HepG2 (cell line): ENCODE data around the gene RGS6. TPM values are rescaled to one million over a fixed set of nuclear protein-coding genes. Genes with fewer than 3 reads are reported as not detected.

Experiments
- ATAC-seq: fragments of 200-7000 bp; cut with Tn5 transposase; 3 replicates; pipeline ENCODE4 v1.9.1; 2020; ENCODE audit warnings: mild to moderate bottlenecking, moderate library complexity
- BruUV-seq: library from RNA; stranded (reverse); fragments of 400-500 nt; replicated peaks from 2 replicates; lab custom pipeline; 2021; lab: Mats Ljungman, UMichigan
- CTCF ChIA-PET: fragments of 300-600 bp; formaldehyde crosslinking; extraction: SDS; loops from one replicate; lab custom pipeline; 2021; ENCODE audit warnings: low total read pairs, inconsistent platforms, low intra/inter-chr PET ratio; lab: Yijun Ruan, JAX
- POLR2A ChIA-PET: fragments of 350-600 bp; sonication (Branson Sonifier 250); formaldehyde crosslinking; loops from one replicate; lab custom pipeline; 2020; ENCODE audit warnings: antibody characterized with exemption, inconsistent platforms; lab: Yijun Ruan, JAX
- DNase-seq: peaks from one replicate; pipeline ENCODE4 v3.0.0-alpha.2; 2015; ENCODE audit warnings: low spot score
- FAIRE-seq: peaks from 3 replicates; lab custom pipeline; 2011; peaks lifted over from hg19 to GRCh38; lab: Jason Lieb, UNC
- H2AFZ ChIP-seq: one replicate; pipeline ENCODE4 v1.6.1; 2011; ENCODE audit warnings: low read length, inconsistent platforms
- H3K27ac ChIP-seq: fragments of 300-600 bp; 3 replicates; pipeline ENCODE4 v1.8.0; 2011; ENCODE audit warnings: mixed run types, mild to moderate bottlenecking, mixed read lengths, low read length, inconsistent platforms; ENCODE audit not compliant: insufficient read depth; ENCODE audit errors: extremely low read length
- H3K27me3 ChIP-seq, 2 experiments: fragments of 200-600 bp in 1 of 2; 2 replicates in 1 of 2; 3 replicates in 1 of 2; pipeline versions ENCODE4 v1.6.0 to v1.8.0; 2011; ENCODE audit warnings: low read length in 2 of 2, mild to moderate bottlenecking in 2 of 2, moderate library complexity in 2 of 2, inconsistent platforms in 1 of 2; ENCODE audit not compliant: insufficient read depth in 2 of 2, control insufficient read depth in 1 of 2
- H3K36me3 ChIP-seq, 2 experiments: fragments of 200-600 bp in 1 of 2; replicated peaks in 1 of 2; 2 replicates in 1 of 2; 3 replicates in 1 of 2; pipeline versions ENCODE4 v1.5.1 to v1.8.0; 2011; ENCODE audit warnings: low read length in 2 of 2, inconsistent platforms in 1 of 2; ENCODE audit not compliant: insufficient read depth in 2 of 2, control insufficient read depth in 1 of 2
- H3K4me1 ChIP-seq: 2 replicates; pipeline ENCODE4 v1.5.1; 2012; ENCODE audit warnings: low read length, inconsistent platforms; ENCODE audit not compliant: insufficient read depth
- H3K4me2 ChIP-seq: 2 replicates; pipeline ENCODE4 v1.6.0; 2011; ENCODE audit warnings: low read depth, low read length, inconsistent platforms
- H3K4me3 ChIP-seq, 3 experiments: fragments of 200-600 bp in 1 of 3; sonication (generic), shearing (Covaris generic) in 1 of 3; replicated peaks in 1 of 3; 2 replicates each; pipeline ENCODE4 v1.5.1; 2011 to 2016; ENCODE audit warnings: low read length in 3 of 3, inconsistent platforms in 2 of 3, low read depth in 2 of 3, mild to moderate bottlenecking in 2 of 3, control low read depth in 1 of 3, mixed read lengths in 1 of 3; ENCODE audit not compliant: insufficient read depth in 1 of 3
- H3K79me2 ChIP-seq: one replicate; pipeline ENCODE4 v1.6.1; 2011; ENCODE audit warnings: low read length, inconsistent platforms; ENCODE audit not compliant: insufficient read depth
- H3K9ac ChIP-seq: 2 replicates; pipeline ENCODE4 v1.6.0; 2011; ENCODE audit warnings: mild to moderate bottlenecking, low read depth, low read length, inconsistent platforms; ENCODE audit not compliant: insufficient read depth
- H3K9me3 ChIP-seq: 2 replicates; pipeline ENCODE4 v1.5.1; 2012; ENCODE audit warnings: mild to moderate bottlenecking, low read length
- H4K20me1 ChIP-seq: 2 replicates; pipeline ENCODE4 v1.6.0; 2011; ENCODE audit warnings: inconsistent platforms, mild to moderate bottlenecking, low read length, moderate library complexity; ENCODE audit not compliant: insufficient read depth
- JARID2 ChIP-seq: sonication (generic); formaldehyde crosslinking; IDR thresholded peaks from 2 replicates; pipeline ENCODE4 v1.8.1; 2023; ENCODE audit warnings: missing genetic modification reagents, inconsistent platforms; ENCODE audit not compliant: insufficient replicate concordance
- KDM5B ChIP-seq: sonication (generic); formaldehyde crosslinking; IDR thresholded peaks from 2 replicates; pipeline ENCODE4 v1.4.0; 2020; ENCODE audit warnings: missing genetic modification reagents, mild to moderate bottlenecking, borderline replicate concordance
- MTF2 ChIP-seq: sonication (generic); formaldehyde crosslinking; IDR thresholded peaks from 2 replicates; pipeline ENCODE4 v1.5.0; 2020; ENCODE audit warnings: missing genetic modification reagents, borderline replicate concordance
- MXD4 ChIP-seq: IDR thresholded peaks from 2 replicates; pipeline ENCODE4 v1.6.1; 2016; ENCODE audit warnings: mild to moderate bottlenecking, missing biosample characterization, missing genetic modification reagents
- NFATC3 ChIP-seq: sonication (generic); formaldehyde crosslinking; IDR thresholded peaks from 2 replicates; pipeline ENCODE4 v1.5.1; 2020; ENCODE audit warnings: mild to moderate bottlenecking, missing genetic modification reagents
- NFYB ChIP-seq: sonication (generic); formaldehyde crosslinking; IDR thresholded peaks from 2 replicates; pipeline ENCODE4 v1.4.0; 2020; ENCODE audit warnings: missing genetic modification reagents
- PRMT3 ChIP-seq: sonication (generic); formaldehyde crosslinking; IDR thresholded peaks from 2 replicates; pipeline ENCODE4 v1.8.1; 2022; ENCODE audit warnings: low read depth, mild to moderate bottlenecking, moderate library complexity, missing genetic modification reagents, borderline replicate concordance
- TEAD3 ChIP-seq: optimal IDR thresholded peaks from 2 replicates; pipeline ENCODE3; 2016; ENCODE audit warnings: borderline replicate concordance
- ZNF230 ChIP-seq: sonication (generic); formaldehyde crosslinking; IDR thresholded peaks from 2 replicates; pipeline ENCODE4 v1.4.0; 2020; ENCODE audit warnings: mild to moderate bottlenecking, missing genetic modification reagents
- WGBS: methylation state at CpG from one replicate; pipeline ENCODE4 v1.1.6; 2017; ENCODE audit warnings: low lambda C conversion rate; 5-methylcytosine and 5-hydroxymethylcytosine counted together
- in situ Hi-C: cut with HindIII; loops from 2 replicates; pipeline ENCODE4 v1.10.0; 2017; ENCODE audit warnings: low pct_unique_long_range_greater_than_20kb; ENCODE audit not compliant: extremely low pct_ligation_motif_present
- intact Hi-C: fragments of 100-400 bp; cut with micrococcal nuclease; formaldehyde crosslinking; loops from one replicate; pipeline ENCODE4 v1.10.0; 2022; ENCODE audit not compliant: unreplicated experiment
- polyA plus RNA-seq, 8 experiments: library from polyadenylated mRNA; depleted of rRNA in 3 of 8; stranded (reverse) in 7 of 8; unstranded in 1 of 8; fragments of >200 nt; fragmentation: Illumina TruSeq in 4 of 8; extraction: Trizol in 4 of 8; gene quantifications; 2 replicates each; pipeline versions ENCODE4 v1.2.1 to v1.2.3, GENCODE V29; 2011 to 2016; ENCODE audit warnings: low read depth in 4 of 8, missing spikeins in 1 of 8, mixed read lengths in 1 of 8; ENCODE audit not compliant: insufficient read depth in 1 of 8
- total RNA-seq, 5 experiments: library from RNA; depleted of rRNA; stranded (reverse); fragments of >200 nt; fragmentation: Illumina TruSeq; extraction: Trizol; gene quantifications; 2 replicates each; pipeline ENCODE4 v1.2.3, GENCODE V29; 2016; ENCODE audit warnings: low read depth in 1 of 5
- TF ChIP-seq, protein P1 (sequence below): sonication (generic); formaldehyde crosslinking; IDR thresholded peaks from 2 replicates; pipeline ENCODE4 v1.5.0; 2020; ENCODE audit warnings: mild to moderate bottlenecking, missing genetic modification reagents, moderate library complexity
- TF ChIP-seq, protein P2 (sequence below): IDR thresholded peaks from 2 replicates; pipeline ENCODE4 v1.6.1; 2016
- TF ChIP-seq, protein P3 (sequence below): sonication (generic); formaldehyde crosslinking; IDR thresholded peaks from 2 replicates; pipeline ENCODE4 v1.4.0; 2020; ENCODE audit warnings: mild to moderate bottlenecking, missing genetic modification reagents
- TF ChIP-seq, protein P4 (sequence below), 2 experiments: sonication (generic) in 1 of 2; formaldehyde crosslinking in 1 of 2; IDR thresholded peaks; 2 replicates each; pipeline versions ENCODE4 v1.6.1 to v1.9.0; 2014 to 2022; ENCODE audit warnings: antibody characterized with exemption in 1 of 2, borderline replicate concordance in 1 of 2, inconsistent platforms in 1 of 2, low read depth in 1 of 2, missing genetic modification reagents in 1 of 2
- TF ChIP-seq, protein P5 (sequence below): sonication (generic); formaldehyde crosslinking; conservative IDR thresholded peaks from 2 replicates; pipeline ENCODE4 v1.4.0; 2020; ENCODE audit warnings: missing genetic modification reagents

RGS6 gene
- total and polyA plus RNA-seq, 2 of the 13 experiments (the other 11 are each of a cell fraction or from before 2014, with no cell fraction given) = not detected

DNA sequence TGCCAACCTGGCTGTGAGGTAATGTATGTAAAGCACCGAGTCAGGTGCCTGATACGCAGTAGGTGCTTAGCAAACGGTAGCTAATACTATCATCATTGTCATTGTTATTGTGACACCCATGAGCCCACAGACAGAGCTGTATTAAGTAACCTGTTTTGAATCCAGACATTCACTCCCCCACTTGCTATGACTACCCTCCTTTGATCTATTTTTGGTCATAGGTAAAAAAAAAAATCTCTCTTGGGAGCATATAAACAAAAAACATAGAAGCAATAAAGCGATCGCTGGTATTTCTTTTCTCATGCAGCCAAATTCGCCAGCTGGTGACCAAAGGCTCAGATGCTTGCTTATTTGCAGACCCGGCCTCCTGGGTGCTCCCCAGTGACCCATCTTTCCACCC lies 631.4 kb downstream of the RGS6 start:
- 2% methylated on average over 7 of the region's 7 CpGs for WGBS
- no peaks in the 10 kb centered on the region for H3K36me3 ChIP-seq
- no TSS peak for BruUV-seq
- peaks cover 5 to 44% of the 10 kb centered on the region in 2 experiments for H3K27me3 ChIP-seq
- ChIA-PET POLR2A (no interaction called here), CTCF (no interaction called here)
- no peak overlapping the region for H3K27ac ChIP-seq
- no peaks in the 10 kb centered on the region for H3K4me1 ChIP-seq
- no peak overlapping the region for H3K4me3 ChIP-seq
- no peak overlapping the region for H3K9ac ChIP-seq
- no peak overlapping the region for H3K4me2 ChIP-seq
- H3K9me3 ChIP-seq = no peaks in the 10 kb centered on the region
- DNase-seq (no peak), ATAC-seq (no peak), FAIRE-seq (no peak)
- H3K79me2 ChIP-seq = no peaks in the 10 kb centered on the region
- in situ Hi-C loops (no loop called here), intact Hi-C loops (no loop called here)
- H2AFZ ChIP-seq = no peak overlapping the region
- no peaks in the 10 kb centered on the region for H4K20me1 ChIP-seq
- TF ChIP-seq ZNF230 (CRISPR knock-in tag) = no peak
- TF ChIP-seq PRMT3 (CRISPR knock-in tag) = no peak
- no peak for TF ChIP-seq MTF2 (CRISPR knock-in tag)
- TF ChIP-seq, protein P1, sequence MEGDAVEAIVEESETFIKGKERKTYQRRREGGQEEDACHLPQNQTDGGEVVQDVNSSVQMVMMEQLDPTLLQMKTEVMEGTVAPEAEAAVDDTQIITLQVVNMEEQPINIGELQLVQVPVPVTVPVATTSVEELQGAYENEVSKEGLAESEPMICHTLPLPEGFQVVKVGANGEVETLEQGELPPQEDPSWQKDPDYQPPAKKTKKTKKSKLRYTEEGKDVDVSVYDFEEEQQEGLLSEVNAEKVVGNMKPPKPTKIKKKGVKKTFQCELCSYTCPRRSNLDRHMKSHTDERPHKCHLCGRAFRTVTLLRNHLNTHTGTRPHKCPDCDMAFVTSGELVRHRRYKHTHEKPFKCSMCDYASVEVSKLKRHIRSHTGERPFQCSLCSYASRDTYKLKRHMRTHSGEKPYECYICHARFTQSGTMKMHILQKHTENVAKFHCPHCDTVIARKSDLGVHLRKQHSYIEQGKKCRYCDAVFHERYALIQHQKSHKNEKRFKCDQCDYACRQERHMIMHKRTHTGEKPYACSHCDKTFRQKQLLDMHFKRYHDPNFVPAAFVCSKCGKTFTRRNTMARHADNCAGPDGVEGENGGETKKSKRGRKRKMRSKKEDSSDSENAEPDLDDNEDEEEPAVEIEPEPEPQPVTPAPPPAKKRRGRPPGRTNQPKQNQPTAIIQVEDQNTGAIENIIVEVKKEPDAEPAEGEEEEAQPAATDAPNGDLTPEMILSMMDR (CRISPR knock-in tag) = no peak
- TF ChIP-seq KDM5B (CRISPR knock-in tag) = no peak
- TF ChIP-seq NFATC3 (CRISPR knock-in tag) = no peak
- no peak for TF ChIP-seq TEAD3 (CRISPR knock-in tag)
- no peak for TF ChIP-seq NFYB (CRISPR knock-in tag)
- no peak for TF ChIP-seq MXD4
- TF ChIP-seq JARID2 (CRISPR knock-in tag) = no peak
- TF ChIP-seq, protein P2, sequence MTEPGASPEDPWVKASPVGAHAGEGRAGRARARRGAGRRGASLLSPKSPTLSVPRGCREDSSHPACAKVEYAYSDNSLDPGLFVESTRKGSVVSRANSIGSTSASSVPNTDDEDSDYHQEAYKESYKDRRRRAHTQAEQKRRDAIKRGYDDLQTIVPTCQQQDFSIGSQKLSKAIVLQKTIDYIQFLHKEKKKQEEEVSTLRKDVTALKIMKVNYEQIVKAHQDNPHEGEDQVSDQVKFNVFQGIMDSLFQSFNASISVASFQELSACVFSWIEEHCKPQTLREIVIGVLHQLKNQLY (CRISPR knock-in tag) = no peak
- TF ChIP-seq, protein P3, sequence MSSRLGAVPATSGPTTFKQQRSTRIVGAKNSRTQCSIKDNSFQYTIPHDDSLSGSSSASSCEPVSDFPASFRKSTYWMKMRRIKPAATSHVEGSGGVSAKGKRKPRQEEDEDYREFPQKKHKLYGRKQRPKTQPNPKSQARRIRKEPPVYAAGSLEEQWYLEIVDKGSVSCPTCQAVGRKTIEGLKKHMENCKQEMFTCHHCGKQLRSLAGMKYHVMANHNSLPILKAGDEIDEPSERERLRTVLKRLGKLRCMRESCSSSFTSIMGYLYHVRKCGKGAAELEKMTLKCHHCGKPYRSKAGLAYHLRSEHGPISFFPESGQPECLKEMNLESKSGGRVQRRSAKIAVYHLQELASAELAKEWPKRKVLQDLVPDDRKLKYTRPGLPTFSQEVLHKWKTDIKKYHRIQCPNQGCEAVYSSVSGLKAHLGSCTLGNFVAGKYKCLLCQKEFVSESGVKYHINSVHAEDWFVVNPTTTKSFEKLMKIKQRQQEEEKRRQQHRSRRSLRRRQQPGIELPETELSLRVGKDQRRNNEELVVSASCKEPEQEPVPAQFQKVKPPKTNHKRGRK = no peak
- TF ChIP-seq, protein P4, sequence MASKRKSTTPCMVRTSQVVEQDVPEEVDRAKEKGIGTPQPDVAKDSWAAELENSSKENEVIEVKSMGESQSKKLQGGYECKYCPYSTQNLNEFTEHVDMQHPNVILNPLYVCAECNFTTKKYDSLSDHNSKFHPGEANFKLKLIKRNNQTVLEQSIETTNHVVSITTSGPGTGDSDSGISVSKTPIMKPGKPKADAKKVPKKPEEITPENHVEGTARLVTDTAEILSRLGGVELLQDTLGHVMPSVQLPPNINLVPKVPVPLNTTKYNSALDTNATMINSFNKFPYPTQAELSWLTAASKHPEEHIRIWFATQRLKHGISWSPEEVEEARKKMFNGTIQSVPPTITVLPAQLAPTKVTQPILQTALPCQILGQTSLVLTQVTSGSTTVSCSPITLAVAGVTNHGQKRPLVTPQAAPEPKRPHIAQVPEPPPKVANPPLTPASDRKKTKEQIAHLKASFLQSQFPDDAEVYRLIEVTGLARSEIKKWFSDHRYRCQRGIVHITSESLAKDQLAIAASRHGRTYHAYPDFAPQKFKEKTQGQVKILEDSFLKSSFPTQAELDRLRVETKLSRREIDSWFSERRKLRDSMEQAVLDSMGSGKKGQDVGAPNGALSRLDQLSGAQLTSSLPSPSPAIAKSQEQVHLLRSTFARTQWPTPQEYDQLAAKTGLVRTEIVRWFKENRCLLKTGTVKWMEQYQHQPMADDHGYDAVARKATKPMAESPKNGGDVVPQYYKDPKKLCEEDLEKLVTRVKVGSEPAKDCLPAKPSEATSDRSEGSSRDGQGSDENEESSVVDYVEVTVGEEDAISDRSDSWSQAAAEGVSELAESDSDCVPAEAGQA (IDR thresholded peaks at IDR 0.05; ENCODE audit: low read depth) = no peak
- TF ChIP-seq, protein P4 (CRISPR knock-in tag; IDR thresholded peaks at IDR 0.05; ENCODE audit: borderline replicate concordance) = no peak
- TF ChIP-seq, protein P5, sequence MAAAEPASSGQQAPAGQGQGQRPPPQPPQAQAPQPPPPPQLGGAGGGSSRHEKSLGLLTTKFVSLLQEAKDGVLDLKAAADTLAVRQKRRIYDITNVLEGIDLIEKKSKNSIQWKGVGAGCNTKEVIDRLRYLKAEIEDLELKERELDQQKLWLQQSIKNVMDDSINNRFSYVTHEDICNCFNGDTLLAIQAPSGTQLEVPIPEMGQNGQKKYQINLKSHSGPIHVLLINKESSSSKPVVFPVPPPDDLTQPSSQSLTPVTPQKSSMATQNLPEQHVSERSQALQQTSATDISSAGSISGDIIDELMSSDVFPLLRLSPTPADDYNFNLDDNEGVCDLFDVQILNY = no peak
